Measurements from ENCODE around the gene CTTN. TPM values are rescaled to one million over a fixed set of nuclear protein-coding genes. Genes with fewer than 3 reads are reported as not detected.

Gene CTTN
- total and polyA plus RNA-seq, 7 donors = 44.1 to 117 (median 88.4) TPM

DNA sequence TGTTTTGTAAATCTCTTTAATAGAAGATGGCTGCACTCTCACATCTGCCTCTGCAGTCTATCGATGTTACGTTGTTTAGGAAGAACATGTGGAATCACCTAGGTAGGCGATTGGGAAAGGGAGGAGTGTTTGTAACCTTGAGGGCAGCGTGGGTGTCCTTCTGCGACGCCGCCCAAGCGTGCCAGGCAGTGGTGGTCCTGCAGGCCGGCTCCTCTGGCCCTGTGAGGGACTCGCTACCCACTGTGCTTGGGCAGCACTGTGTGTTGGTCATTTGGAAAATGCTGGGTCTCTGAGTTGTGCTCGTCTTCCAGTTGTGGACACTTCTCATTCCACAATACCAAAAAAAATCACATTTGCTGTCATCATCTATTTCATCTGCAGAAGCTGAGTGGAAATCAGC is 29.1 kb downstream of the CTTN start:
- ATAC-seq = no peak
- Histone ChIP-seq H3K9me3 (no peaks in the 10 kb centered on the region), H3K4me3 (no peak overlapping the region), H3K27me3 (ENCODE audit: insufficient read depth in 3 of 3, low read length in 2 of 3) (no peaks in the 10 kb centered on the region), H3K36me3 (ENCODE audit: insufficient read depth in 1 of 2, low read depth in 1 of 2) (peaks cover 0 to 98% of the 10 kb centered on the region in 2 donors), H3K27ac (no peak overlapping the region), H3K4me1 (no peaks in the 10 kb centered on the region)
- peak in 1 of 2 donors; percentile 12 for DNase-seq
- TF ChIP-seq, protein P1, sequence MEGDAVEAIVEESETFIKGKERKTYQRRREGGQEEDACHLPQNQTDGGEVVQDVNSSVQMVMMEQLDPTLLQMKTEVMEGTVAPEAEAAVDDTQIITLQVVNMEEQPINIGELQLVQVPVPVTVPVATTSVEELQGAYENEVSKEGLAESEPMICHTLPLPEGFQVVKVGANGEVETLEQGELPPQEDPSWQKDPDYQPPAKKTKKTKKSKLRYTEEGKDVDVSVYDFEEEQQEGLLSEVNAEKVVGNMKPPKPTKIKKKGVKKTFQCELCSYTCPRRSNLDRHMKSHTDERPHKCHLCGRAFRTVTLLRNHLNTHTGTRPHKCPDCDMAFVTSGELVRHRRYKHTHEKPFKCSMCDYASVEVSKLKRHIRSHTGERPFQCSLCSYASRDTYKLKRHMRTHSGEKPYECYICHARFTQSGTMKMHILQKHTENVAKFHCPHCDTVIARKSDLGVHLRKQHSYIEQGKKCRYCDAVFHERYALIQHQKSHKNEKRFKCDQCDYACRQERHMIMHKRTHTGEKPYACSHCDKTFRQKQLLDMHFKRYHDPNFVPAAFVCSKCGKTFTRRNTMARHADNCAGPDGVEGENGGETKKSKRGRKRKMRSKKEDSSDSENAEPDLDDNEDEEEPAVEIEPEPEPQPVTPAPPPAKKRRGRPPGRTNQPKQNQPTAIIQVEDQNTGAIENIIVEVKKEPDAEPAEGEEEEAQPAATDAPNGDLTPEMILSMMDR (IDR thresholded peaks at IDR 0.05) = no peak
- 85 to 90% (median 86%) methylated on average over 11 of the region's 11 CpGs for WGBS, 3 donors
- intact Hi-C loops (cut with DNase I) = no loop called here

DNA sequence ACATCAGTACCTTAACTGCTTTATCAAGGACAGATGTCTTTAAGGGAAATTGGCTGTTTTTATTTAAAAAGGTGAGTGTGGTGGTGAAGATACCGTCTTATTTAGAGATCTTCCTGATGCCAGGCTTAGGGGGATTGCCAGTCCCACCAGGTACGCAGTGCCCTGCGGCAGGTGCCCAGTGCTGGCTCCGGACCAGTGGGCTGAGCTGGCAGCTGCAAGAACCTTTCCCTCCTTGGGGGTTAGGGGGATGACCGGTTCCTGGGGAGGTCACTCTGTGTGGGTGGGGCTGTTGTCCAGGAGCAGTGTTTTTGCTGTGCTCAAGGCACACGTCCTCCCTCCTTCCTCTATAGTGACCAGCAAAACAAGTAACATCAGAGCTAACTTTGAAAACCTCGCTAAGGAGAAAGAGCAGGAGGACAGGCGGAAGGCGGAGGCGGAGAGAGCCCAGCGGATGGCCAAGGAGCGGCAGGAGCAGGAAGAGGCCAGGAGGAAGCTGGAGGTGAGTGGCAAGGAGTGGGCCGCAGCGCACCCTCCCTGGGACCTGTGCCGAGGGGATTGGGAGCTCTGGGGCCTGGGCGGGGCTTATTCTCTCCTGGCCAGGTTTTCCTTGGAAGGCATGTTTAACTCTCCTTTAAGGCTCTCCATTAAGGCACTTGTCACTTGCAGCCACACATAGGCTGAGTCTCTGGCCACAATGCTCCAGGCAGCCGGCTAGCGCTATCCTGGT is 30.5 kb downstream of the CTTN start:
- intact Hi-C loops (cut with DNase I) = no loop called here
- Histone ChIP-seq H3K27ac (no peak overlapping the region), H3K27me3 (ENCODE audit: insufficient read depth in 3 of 3, low read length in 2 of 3) (no peaks in the 10 kb centered on the region), H3K36me3 (ENCODE audit: insufficient read depth in 1 of 2, low read depth in 1 of 2) (peaks cover 5 to 98% of the 10 kb centered on the region in 2 donors), H3K9me3 (no peaks in the 10 kb centered on the region), H3K4me1 (no peaks in the 10 kb centered on the region), H3K4me3 (no peak overlapping the region)
- ATAC-seq (no peak), DNase-seq (peak in 1 of 2 donors; percentile 42)
- TF ChIP-seq, protein P1 (IDR thresholded peaks at IDR 0.05) = no peak
- WGBS, 3 donors = 94 to 96% (median 95%) methylated on average over 18 of the region's 18 CpGs

DNA sequence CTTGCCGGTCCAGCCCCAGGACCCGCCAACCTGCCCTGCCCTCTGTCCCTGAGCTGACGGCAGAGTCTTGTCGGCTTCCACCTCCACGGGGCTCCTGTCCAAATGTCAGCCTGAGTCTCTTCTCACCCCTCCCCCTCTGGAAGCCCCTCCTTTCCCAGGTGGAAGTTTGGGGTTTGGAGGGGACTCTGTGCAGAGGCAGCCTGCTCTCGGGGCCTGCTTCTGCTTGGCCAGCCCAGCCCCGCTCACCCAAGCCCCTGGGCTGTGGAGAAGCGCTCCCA is 31.0 kb downstream of the CTTN start:
- no peaks in the 10 kb centered on the region for H3K4me1 ChIP-seq
- H3K36me3 ChIP-seq (ENCODE audit: insufficient read depth in 1 of 2, low read depth in 1 of 2) = peaks cover 5 to 99% of the 10 kb centered on the region in 2 donors
- no peaks in the 10 kb centered on the region for H3K27me3 ChIP-seq (ENCODE audit: insufficient read depth in 3 of 3, low read length in 2 of 3)
- peak in 1 of 4 donors; percentile 3 for ATAC-seq
- peak in 1 of 2 donors; percentile 28 for DNase-seq
- H3K4me3 ChIP-seq = no peak overlapping the region
- no peaks in the 10 kb centered on the region for H3K9me3 ChIP-seq
- TF ChIP-seq, protein P1 (IDR thresholded peaks at IDR 0.05) = no peak
- no peak overlapping the region for H3K27ac ChIP-seq
- WGBS, 3 donors = 85 to 88% (median 87%) methylated on average over 8 of the region's 8 CpGs
- intact Hi-C loops (cut with DNase I) = no loop called here

DNA sequence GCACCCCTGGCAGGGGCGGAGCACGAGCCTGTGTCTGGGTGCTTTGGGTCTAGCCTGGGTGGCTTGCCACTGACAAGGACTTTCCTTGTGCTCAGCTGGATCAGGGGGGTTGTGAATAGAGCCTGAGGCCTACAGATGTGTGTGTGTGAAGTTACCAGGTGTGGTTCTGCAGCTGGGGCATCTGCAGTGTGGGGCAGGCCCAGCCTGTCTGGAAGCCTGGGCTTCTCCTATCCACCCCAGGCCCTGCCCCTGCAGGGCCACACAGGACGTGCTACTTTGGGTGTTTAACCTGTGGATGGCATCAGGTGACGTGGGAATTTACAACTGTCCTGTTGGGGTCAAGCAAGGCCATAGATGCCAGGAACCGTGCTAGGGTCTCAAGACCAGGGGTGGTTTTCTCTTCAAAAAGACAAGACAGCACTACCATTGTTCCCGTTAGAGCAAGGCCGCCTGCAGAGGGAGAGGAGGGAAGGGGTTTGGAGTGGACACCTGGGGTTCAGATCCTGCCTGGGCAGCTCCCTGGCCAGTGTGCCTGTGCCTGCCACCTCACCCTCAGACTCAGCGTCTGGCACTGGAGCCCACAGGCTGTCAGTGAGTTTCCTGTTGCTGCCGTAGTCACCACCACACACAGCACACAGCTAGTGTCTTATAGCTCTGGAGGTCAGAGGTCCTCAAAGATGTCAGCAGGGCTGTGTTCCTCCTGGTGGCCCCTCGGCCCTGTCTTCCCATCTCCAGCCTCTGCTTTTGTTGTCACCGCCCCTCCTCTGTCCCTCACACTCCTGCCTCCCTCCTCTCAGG is 31.6 kb downstream of the CTTN start:
- DNase-seq = peak in 1 of 2 donors; percentile 39
- no peak for ATAC-seq
- H3K27ac ChIP-seq = no peak overlapping the region
- H3K36me3 ChIP-seq (ENCODE audit: insufficient read depth in 1 of 2, low read depth in 1 of 2) = peaks cover 5 to 100% of the 10 kb centered on the region in 2 donors
- H3K4me3 ChIP-seq = no peak overlapping the region
- H3K4me1 ChIP-seq = no peaks in the 10 kb centered on the region
- intact Hi-C loops (cut with DNase I) = no loop called here
- H3K9me3 ChIP-seq = no peaks in the 10 kb centered on the region
- 88 to 89% (median 88%) methylated on average over 11 of the region's 11 CpGs for WGBS, 3 donors
- no peaks in the 10 kb centered on the region for H3K27me3 ChIP-seq (ENCODE audit: insufficient read depth in 3 of 3, low read length in 2 of 3)
- TF ChIP-seq, protein P1 (IDR thresholded peaks at IDR 0.05) = no peak
